ENCODE results near the gene ZNF732. TPM values are rescaled to one million over a fixed set of nuclear protein-coding genes. Genes with fewer than 3 reads are reported as not detected.
"Not testable (repeated sequence)": the region's sequence is repeated elsewhere in the genome, so short reads cannot be mapped to it uniquely, and the experiment has no call there.

The ZNF732 gene
- total and polyA plus RNA-seq, 9 donors, result 0.30 to 0.85 (median 0.43) TPM

DNA sequence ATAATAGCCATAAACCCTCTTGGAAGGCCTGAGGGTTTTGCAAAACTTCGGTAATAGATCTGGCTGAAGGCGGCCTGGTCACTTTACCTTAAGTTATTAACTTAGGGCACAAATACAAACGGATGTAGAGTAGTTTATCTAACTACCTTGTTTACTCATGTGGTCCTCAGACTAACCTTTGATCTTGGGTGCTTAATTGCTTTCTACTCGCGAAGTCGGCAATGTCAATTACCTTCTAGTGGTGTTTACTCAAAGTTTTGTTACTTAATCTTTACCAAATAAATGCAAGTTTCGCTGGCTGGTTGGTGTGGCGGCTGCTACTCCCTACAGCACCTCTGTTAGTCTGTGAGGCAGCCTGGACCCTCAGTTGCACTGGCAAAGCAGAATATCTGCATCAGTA is 23.5 kb upstream of the ZNF732 start:
- no peaks in the 10 kb centered on the region for H3K36me3 ChIP-seq
- no peaks in the 10 kb centered on the region for H3K27me3 ChIP-seq
- TF ChIP-seq, protein P1, sequence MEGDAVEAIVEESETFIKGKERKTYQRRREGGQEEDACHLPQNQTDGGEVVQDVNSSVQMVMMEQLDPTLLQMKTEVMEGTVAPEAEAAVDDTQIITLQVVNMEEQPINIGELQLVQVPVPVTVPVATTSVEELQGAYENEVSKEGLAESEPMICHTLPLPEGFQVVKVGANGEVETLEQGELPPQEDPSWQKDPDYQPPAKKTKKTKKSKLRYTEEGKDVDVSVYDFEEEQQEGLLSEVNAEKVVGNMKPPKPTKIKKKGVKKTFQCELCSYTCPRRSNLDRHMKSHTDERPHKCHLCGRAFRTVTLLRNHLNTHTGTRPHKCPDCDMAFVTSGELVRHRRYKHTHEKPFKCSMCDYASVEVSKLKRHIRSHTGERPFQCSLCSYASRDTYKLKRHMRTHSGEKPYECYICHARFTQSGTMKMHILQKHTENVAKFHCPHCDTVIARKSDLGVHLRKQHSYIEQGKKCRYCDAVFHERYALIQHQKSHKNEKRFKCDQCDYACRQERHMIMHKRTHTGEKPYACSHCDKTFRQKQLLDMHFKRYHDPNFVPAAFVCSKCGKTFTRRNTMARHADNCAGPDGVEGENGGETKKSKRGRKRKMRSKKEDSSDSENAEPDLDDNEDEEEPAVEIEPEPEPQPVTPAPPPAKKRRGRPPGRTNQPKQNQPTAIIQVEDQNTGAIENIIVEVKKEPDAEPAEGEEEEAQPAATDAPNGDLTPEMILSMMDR (IDR thresholded peaks at IDR 0.05), result no peak
- TF ChIP-seq EP300 (IDR thresholded peaks at IDR 0.05) (no peak), POLR2A (IDR thresholded peaks at IDR 0.05) (no peak)
- no peaks in the 10 kb centered on the region for H3K9me3 ChIP-seq
- 84 to 88% (median 87%) methylated on average over 8 of the region's 8 CpGs for WGBS, 3 donors
- H3K4me3 ChIP-seq, result no peak overlapping the region
- intact Hi-C loops (cut with DNase I), result no loop called here
- no peaks in the 10 kb centered on the region for H3K4me1 ChIP-seq (ENCODE audit: insufficient read depth)
- DNase-seq, result no peak
- H3K27ac ChIP-seq, result no peak overlapping the region

DNA sequence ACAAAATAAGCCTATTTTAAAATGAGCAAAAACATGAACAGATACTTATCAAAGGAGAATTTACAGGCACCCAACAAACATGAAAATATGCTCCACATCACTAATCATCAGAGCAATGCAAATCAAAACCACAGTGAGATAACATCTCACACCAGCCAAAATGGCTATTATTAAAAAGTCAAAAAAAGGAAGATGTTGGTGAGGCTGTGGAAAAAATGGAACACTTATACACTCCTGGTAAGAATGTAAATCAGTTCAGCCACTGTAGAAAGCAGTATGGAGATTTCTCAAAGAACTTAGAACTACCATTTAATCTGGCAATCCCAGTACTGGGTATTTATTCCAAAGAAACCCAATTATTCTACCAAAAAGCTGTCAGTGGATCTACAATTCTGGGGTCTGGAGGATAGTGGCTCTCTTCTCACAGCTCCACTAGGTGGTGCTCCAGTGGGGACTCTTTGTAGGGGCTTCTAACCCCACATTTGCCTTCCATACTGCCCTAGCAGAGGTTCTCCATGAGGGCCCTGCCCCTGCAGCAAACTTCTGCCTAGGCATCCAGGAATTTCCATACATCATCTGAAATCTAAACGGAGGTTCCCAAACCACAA is 9.1 kb upstream of the ZNF732 start:
- 81 to 86% (median 83%) methylated on average over 1 of the region's 1 CpG for WGBS, 3 donors
- DNase-seq, result no peak
- no peaks in the 10 kb centered on the region for H3K9me3 ChIP-seq

DNA sequence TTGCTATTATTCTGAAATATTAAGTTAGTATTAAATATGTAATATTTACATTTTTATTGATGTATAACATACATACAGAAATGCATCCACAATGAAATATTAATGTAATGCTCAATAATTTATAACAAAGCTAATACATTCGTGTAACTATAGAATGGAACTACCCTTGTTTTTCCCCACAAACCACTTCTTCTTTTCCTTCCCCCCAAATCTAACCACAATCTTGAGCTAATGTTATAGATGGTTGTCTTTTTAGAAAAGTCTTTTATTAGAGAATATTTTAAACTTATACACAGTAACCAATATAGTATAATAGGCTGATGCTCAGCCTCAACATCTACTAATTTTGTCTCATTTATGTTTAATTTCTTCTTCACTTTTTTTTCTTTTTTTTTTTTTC is 4.5 kb upstream of the ZNF732 start:
- intact Hi-C loops (cut with DNase I), result no loop called here
- TF ChIP-seq EP300 (IDR thresholded peaks at IDR 0.05), result no peak
- TF ChIP-seq, protein P1 (IDR thresholded peaks at IDR 0.05), result no peak
- TF ChIP-seq POLR2A (IDR thresholded peaks at IDR 0.05), result no peak
- no peaks in the 10 kb centered on the region for H3K27me3 ChIP-seq
- H3K27ac ChIP-seq, result no peak overlapping the region
- no peaks in the 10 kb centered on the region for H3K4me1 ChIP-seq (ENCODE audit: insufficient read depth)
- no peak for DNase-seq
- no peaks in the 10 kb centered on the region for H3K9me3 ChIP-seq
- no peak overlapping the region for H3K4me3 ChIP-seq
- H3K36me3 ChIP-seq, result no peaks in the 10 kb centered on the region
- WGBS, 3 donors, result 82 to 89% (median 84%) methylated on average over 1 of the region's 1 CpG

More for the DNA sequence above, 9.1 kb upstream of the ZNF732 start:
- H3K36me3 ChIP-seq, result no peaks in the 10 kb centered on the region
- TF ChIP-seq, protein P1 (IDR thresholded peaks at IDR 0.05), result no peak
- no peak for TF ChIP-seq EP300 (IDR thresholded peaks at IDR 0.05)
- no peak for TF ChIP-seq POLR2A (IDR thresholded peaks at IDR 0.05)
- intact Hi-C loops (cut with DNase I), result no loop called here
- no peaks in the 10 kb centered on the region for H3K4me1 ChIP-seq (ENCODE audit: insufficient read depth)
- H3K27me3 ChIP-seq, result no peaks in the 10 kb centered on the region
- H3K4me3 ChIP-seq, result no peak overlapping the region
- no peak overlapping the region for H3K27ac ChIP-seq

DNA sequence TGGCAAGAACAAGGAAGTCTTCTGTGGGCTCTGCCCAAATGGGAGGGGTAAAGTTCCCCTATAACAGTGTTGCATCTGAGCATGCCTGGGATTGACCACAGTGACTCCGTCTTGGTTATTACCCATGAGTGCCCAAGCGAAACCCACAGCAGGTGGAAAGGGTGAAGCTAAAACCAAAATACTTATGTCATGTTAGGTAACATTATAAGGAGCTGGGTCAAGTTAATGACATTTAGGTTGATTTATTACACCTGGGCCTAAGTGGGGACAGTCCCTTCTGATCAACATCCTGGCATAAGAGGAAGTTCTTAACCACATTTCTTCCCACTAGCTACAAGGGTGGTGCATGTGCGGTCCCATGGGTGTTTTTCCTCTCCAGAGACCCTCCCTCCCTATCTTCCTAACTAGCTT is 1.3 kb upstream of the ZNF732 start:
- H3K27me3 ChIP-seq, result no peaks in the 10 kb centered on the region
- WGBS, 3 donors, result 93 to 96% (median 96%) methylated on average over 3 of the region's 3 CpGs
- no peak overlapping the region for H3K27ac ChIP-seq
- H3K4me3 ChIP-seq, result no peak overlapping the region
- no peaks in the 10 kb centered on the region for H3K36me3 ChIP-seq
- no peak for DNase-seq
- TF ChIP-seq, protein P1 (IDR thresholded peaks at IDR 0.05), result no peak
- TF ChIP-seq EP300 (IDR thresholded peaks at IDR 0.05) (no peak), POLR2A (IDR thresholded peaks at IDR 0.05) (no peak)
- intact Hi-C loops (cut with DNase I), result no loop called here
- no peaks in the 10 kb centered on the region for H3K9me3 ChIP-seq
- H3K4me1 ChIP-seq (ENCODE audit: insufficient read depth), result no peaks in the 10 kb centered on the region

DNA sequence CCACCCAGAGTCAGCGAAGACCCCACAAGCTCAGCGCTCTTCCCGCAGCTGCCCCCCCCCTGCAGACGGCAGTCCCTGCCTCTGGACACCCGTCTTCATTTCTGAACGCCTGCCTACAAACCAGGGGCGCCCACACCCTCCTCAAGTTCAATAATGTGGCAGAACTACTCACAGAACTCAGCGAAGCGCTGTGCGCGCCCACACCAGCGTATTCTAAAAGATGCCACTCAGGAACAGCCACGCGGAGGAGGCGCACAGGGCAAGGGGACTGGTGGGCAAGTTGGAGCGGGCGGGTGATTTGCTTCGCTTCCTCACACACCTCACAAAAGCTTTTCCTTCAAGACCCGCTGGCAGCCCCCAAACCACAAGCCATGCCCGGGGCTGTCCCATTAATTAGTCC is 758 bp downstream of the ZNF732 start:
- H3K4me3 ChIP-seq; H3K36me3 ChIP-seq; intact Hi-C loops (cut with DNase I); H3K27me3 ChIP-seq; H3K4me1 ChIP-seq (ENCODE audit: insufficient read depth); DNase-seq; H3K27ac ChIP-seq; H3K9me3 ChIP-seq: not testable (repeated sequence)
- 4 to 6% (median 5%) methylated on average over 19 to 20 of the region's 20 CpGs for WGBS, 3 donors
